ENCODE results near the gene CHD9. TPM values are rescaled to one million over a fixed set of nuclear protein-coding genes. Genes with fewer than 3 reads are reported as not detected.
"Not testable (repeated sequence)": the region's sequence is repeated elsewhere in the genome, so short reads cannot be mapped to it uniquely, and the experiment has no call there.

The CHD9 gene
- polyA plus RNA-seq, 12 donors, result 41.5 to 64.5 (median 53.7) TPM; not detected in 1

- DNase-seq, result no peak
Measured at GRCh38 chr16:53261276-53261675, 206.5 kb downstream of the CHD9 start.

GRCh38 chr16:53262645-53263044 is 207.9 kb downstream of the CHD9 start:
- no peak for DNase-seq

DNA sequence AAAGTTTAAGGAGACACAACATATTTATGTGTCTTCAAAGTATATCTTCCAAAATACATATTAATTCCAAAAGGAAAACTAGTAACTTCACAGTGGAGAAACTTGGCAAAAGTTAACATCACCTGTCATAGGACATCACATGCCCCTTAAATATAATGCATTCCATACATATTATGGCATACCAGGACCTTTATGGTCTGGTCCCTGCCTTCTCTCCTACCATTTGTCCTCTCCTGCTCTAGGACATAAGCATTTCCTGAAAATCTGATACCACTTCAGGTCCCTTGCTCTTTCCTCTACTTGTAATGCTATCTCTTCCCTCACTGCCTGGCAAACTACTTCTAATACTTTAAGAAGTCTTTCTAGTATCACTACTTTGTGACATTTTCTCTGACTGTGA is 211.4 kb downstream of the CHD9 start:
- DNase-seq, result no peak

DNA sequence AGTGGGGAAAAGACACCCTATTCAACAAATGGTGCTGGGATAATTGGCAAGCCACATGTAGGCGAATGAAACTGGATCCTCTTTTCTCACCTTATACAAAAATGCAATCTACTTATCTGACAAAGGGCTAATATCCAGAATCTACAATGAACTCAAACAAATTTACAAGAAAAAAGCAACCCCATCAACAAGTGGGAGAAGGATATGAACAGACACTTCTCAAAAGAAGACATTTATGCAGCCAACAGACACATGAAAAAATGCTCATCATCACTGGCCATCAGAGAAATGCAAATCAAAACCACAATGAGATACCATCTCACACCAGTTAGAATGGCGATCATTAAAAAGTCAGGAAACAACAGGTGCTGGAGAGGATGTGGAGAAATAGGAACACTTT is 223.7 kb downstream of the CHD9 start:
- DNase-seq, result not testable (repeated sequence)

DNA sequence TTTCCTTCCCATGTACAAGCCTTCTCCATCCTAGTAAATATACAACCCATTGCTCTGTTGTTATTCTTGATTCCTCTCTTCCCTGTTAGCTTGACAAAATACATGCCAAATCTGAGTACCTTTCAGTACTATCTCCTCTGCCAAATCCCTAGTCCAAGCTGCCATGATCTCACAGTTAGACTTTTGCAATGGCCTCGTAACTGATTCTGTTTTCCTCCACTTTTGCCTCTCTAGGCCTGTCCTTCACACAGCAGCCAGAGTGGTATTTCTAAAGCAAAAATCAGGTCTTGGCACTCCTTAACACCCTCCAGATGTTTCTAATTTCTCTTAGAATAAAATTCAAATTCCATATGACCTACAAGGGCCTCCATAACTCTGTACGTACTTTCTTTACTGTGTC is 226.5 kb downstream of the CHD9 start:
- DNase-seq, result no peak

- DNase-seq, result no peak
Measured at GRCh38 chr16:53281859-53282258, 227.1 kb downstream of the CHD9 start.

DNA sequence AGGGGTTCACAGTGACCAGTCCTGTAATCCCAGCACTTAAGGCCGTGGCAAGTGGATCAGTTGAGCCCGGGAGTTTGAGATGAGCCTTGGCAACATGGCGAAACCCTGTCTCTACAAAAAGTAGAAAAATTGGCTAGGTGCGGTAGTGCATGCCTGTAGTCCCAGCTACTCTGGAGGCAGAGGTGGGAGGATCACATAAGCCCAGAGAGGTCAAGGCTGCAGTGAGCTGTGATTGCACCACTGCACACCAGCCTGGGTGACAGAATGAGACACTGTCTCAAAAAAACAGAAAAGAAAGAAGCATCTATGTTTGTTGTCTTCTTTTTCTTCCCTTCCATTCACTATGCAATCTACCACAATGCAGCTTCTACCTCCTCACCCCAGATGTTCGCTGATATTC is 227.5 kb downstream of the CHD9 start:
- DNase-seq, result no peak

- DNase-seq, result no peak
Measured at GRCh38 chr16:53282975-53283946, 228.5 kb downstream of the CHD9 start.

DNA sequence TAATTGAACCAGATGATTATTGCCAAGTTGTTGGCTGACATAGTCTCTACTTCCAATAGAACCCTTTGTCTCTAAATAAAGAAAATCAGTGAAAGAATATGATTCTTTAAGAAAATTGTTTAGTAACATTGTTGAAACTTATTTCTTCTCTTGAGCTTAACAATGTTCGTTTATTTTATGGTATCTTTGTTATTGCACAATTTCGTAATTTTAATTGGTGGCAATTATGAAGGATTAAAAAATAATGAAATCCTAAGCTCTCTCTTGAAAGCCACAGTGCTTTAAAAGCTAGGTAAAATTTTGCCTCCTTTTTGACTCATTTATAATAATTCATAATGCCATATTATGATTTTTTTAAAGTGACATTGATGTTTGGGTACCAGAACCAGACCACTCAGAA is 230.4 kb downstream of the CHD9 start:
- no peak for DNase-seq

DNA sequence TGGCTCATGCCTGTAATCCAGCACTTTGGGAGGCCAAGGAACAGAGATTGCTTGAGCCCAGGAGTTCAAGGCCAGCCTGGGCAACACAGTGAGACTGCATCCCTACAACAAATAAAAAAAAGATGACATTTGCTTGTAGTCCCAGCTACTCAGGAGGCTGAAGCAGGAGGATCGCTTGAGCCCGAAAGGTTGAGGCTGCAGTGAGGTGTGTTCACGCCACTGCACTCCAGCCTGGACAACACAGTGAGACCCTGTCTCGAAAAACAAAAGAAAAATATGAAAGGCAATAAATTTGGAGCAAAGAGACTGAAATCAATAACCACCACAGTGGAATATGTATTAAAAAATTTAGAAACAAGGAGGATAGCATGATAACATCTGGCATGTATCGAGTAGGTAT is 235.7 kb downstream of the CHD9 start:
- no peak for DNase-seq

DNA sequence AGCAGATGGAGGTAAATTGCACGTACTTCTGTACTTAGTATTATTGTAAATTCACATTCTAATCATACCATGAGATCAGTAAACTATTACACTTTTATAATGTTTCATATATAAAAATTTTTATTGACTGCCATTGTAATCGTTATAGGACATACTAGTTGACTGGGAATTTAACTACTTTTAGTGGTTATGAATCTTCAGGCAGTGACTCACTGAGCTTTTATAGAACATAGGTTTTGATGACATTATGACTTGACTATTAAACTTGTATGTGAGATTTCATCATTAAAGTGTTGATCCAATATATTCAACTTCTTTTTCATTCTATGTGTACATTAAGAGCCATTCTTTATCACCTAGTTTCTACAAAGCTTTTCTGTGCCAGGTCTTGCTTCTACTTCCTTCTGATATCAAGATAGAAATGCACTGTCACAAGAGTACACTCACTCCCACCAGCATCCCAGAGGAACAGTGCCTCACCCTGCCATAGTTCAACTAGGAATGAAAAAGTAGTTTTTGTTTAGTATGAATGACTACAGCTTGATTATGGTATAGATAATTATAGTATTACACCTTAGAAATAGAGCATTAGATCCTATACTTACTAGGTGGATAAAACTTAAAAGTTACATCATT is 237.1 kb downstream of the CHD9 start:
- no peak for DNase-seq

DNA sequence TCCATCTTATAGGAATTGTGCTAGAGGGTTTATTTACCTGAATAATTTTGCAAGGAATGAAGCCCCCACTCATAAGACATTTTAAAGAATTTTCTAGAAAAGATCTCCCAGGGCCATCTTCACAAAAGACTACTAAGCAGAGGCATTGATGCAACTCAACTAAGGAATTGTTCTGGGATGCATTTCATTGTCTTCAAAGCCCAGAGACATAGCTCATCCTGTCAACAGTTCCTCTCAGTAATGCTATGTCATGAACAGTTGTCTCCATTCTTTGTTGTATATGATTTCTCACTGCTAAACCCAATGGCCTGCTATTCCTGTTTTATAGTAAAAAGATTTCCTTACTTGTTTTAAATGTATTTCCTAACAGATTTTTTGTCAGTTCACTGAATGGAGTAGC is 242.7 kb downstream of the CHD9 start:
- no peak for DNase-seq

DNA sequence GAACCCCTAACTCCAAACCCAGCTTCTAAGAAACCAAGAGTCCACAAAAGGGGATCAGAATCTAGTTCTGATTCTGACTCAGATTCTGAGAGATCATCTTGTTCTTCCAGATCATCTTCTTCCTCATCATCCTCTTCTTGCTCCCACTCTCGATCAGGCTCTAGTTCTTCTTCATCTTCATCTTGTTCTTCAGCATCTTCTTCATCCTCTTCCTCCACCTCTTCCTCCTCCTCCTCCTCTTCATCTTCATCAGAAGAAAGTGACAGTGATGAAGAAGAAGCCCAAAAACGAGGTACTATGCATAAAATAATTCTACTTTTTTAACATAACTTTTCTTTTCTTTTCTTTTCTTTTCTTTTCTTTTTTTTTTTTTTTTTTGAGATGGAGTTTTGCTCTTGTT is 249.5 kb downstream of the CHD9 start:
- DNase-seq, result no peak

DNA sequence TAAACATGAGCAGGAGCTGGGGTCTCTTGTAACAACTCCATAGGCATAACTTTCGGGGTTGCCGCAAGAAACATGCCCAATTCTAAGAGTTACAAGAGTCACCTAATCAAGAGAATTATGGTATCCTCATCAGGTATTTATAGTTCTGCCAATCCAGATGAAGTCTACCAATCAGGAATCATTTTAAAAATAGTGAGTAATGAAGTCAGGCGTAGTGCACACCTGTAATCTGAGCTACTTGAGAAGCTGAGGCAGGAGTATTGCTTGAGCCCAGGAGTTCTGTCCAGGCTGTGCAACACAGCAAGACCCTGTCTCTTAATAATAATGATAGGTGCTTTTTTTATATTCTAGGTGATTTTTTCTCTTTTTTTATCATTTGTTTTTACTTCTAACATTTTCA is 251.0 kb downstream of the CHD9 start:
- no peak for DNase-seq

- DNase-seq, result no peak
Measured at GRCh38 chr16:53309457-53309856, 254.7 kb downstream of the CHD9 start.

DNA sequence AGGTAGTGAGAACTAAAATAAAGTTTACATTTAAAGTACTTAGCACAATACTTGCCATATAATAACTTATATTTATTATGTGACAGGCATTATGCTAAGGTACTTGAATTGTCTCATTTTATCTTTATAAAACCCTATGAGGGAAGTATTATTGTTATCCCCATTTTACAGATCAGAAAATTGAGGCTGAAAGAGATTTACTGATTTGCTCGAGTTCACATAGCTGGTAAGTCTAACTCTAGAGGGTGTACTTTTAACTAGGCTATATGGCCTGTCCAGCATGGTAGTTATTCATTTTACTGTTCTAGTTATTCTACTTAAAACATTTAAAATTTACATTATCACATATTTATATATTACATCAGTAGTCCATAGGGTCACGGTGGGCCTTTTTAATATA is 266.2 kb downstream of the CHD9 start:
- no peak for DNase-seq

- DNase-seq, result no peak
Measured at GRCh38 chr16:53323924-53324323, 269.1 kb downstream of the CHD9 start.

GRCh38 chr16:53330991-53331390 is 276.2 kb downstream of the CHD9 start:
- not testable (repeated sequence) for DNase-seq

DNA sequence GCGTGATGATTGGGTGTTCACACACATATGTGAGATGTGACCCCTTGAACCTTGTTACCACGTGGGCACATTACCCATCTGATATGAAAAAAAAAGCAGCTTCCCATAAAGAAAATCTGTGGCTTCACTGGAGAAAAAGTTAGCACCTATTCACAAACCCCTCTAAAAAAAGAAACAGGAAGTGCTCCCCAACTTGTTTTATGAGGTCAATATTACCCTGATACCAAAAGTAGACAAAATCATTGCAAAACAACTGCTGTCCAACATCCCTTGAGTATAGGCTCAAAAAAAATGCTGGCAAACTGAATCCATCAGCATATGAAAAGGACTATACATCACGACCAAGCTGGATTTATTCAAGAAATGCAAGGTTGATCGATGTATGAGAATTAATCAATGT is 279.8 kb downstream of the CHD9 start:
- DNase-seq, result no peak

DNA sequence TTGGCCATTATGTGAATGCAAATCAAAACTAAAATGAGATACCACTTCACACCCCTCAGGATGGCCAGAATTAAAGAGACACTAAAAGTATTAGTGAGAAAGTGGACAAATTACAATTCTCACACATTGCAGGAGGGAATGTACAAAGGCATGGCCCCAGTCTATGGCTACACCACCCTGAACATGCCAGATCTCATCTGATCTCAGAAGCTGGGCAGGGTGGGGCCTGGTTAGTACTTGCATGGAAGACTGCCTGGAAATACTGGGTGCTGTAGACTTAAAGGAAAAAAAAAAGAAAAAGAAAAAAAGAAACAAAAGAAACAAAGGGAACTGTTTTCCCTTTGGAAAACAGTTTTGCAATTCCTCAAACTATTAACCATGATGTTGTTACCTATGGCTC is 282.5 kb downstream of the CHD9 start:
- DNase-seq, result no peak

DNA sequence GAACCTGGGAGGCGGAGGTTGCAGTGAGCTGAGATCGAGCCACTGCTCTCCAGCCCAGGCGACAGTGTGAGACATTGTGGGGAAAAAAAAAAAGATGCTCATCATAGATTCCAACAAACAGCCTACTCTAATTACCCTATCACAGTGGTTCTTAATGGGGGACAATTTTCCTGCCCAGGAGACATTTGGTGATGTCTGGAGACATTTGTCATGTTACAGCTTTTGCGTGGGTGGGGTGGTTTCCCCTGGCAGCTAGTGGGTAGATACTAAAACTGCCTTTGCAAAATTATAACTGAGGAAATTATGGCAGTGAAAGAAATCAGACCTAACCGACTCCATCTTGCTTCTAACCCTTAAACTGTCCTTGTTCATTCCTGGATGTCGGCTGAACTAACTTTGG is 287.0 kb downstream of the CHD9 start:
- no peak for DNase-seq

- no peak for DNase-seq
Measured at GRCh38 chr16:53355064-53355463, 300.3 kb downstream of the CHD9 start.

- DNase-seq, result no peak
Measured at GRCh38 chr16:53356478-53357207, 301.9 kb downstream of the CHD9 start.

Data from muscle of arm (tissue), 12 donors.